Measurements from ENCODE around the gene CNGA3.

GRCh38 chr2:98419544-98419943, 73.3 kb downstream of the CNGA3 start:
- TF ChIP-seq CTCF (IDR thresholded peaks at IDR 0.05), result no peak
- TF ChIP-seq POLR2AphosphoS5 (IDR thresholded peaks at IDR 0.05), result no peak
- TF ChIP-seq POLR2A (IDR thresholded peaks at IDR 0.05), result no peak
- no peak for TF ChIP-seq EP300 (IDR thresholded peaks at IDR 0.05)

All from sigmoid colon (tissue), 4 donors.